Liver (tissue), 3 donors: ENCODE data around the gene POMC.

ENCODE experiments used
- SP1 ChIP-seq: IDR thresholded peaks from 2 replicates; pipeline ENCODE4 v1.6.1; 2018; ENCODE audit warnings: antibody characterized with exemption, mild to moderate bottlenecking
- TF ChIP-seq, protein P1 (sequence below): fragments of 150-350 bp; IDR thresholded peaks from 2 replicates; pipeline ENCODE4 v1.5.1; 2017; ENCODE audit warnings: improper control_type of control experiment, low read depth, low read length; ENCODE audit not compliant: missing input control
- donor health status: healthy.
- donor health status: healthy.

DNA sequence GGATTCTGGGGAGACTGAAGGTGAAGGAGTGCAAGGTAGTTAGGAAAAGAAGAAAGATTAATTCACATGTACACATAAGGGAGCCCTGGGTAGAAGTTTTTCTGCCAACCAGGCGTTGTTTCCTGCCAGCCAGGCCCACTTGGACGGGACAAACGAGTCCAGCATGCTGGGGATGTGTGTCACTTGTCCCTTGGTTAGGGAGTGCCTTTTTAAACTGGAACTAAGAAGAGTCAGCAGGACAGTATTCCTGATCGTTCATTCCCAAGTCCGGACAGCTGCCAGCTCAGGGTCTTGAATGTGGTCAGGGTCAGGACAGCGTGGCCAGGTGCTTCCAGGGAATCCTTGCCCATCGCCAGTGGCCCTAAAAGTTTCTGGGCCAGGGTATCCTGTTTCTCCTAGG is 43.2 kb downstream of the POMC start:
- TF ChIP-seq, protein P1, sequence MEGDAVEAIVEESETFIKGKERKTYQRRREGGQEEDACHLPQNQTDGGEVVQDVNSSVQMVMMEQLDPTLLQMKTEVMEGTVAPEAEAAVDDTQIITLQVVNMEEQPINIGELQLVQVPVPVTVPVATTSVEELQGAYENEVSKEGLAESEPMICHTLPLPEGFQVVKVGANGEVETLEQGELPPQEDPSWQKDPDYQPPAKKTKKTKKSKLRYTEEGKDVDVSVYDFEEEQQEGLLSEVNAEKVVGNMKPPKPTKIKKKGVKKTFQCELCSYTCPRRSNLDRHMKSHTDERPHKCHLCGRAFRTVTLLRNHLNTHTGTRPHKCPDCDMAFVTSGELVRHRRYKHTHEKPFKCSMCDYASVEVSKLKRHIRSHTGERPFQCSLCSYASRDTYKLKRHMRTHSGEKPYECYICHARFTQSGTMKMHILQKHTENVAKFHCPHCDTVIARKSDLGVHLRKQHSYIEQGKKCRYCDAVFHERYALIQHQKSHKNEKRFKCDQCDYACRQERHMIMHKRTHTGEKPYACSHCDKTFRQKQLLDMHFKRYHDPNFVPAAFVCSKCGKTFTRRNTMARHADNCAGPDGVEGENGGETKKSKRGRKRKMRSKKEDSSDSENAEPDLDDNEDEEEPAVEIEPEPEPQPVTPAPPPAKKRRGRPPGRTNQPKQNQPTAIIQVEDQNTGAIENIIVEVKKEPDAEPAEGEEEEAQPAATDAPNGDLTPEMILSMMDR, result no peak
- TF ChIP-seq SP1, result no peak
